ENCODE results near the gene VAPA.
A peak's percentile ranks its signal among the peaks of the same experiment; 100 is the strongest.
"Not testable (repeated sequence)": the region's sequence is repeated elsewhere in the genome, so short reads cannot be mapped to it uniquely, and the experiment has no call there.

The VAPA gene

GRCh38 chr18:9900699-9901098, 13.1 kb upstream of the VAPA start:
- Mint-ChIP-seq H3K27ac (no peak overlapping the region), H3K9me3 (ENCODE audit: low read depth) (no peaks in the 10 kb centered on the region), H3K4me1 (ENCODE audit: low read depth) (peaks cover 2% of the 10 kb centered on the region), H3K36me3 (peaks cover 4% of the 10 kb centered on the region), H3K27me3 (peaks cover 5% of the 10 kb centered on the region), H3K4me3 (no peak overlapping the region)

GRCh38 chr18:9901377-9901776, 12.4 kb upstream of the VAPA start:
- peaks cover 6% of the 10 kb centered on the region for H3K27me3 Mint-ChIP-seq
- H3K4me3 Mint-ChIP-seq = no peak overlapping the region
- H3K36me3 Mint-ChIP-seq = peaks cover 4% of the 10 kb centered on the region
- H3K9me3 Mint-ChIP-seq (ENCODE audit: low read depth) = no peaks in the 10 kb centered on the region
- peaks cover 2% of the 10 kb centered on the region for H3K4me1 Mint-ChIP-seq (ENCODE audit: low read depth)
- no peak overlapping the region for H3K27ac Mint-ChIP-seq

GRCh38 chr18:9902264-9902663, 11.6 kb upstream of the VAPA start:
- not testable (repeated sequence) for H3K4me3 Mint-ChIP-seq; H3K36me3 Mint-ChIP-seq; H3K9me3 Mint-ChIP-seq (ENCODE audit: low read depth); H3K27ac Mint-ChIP-seq; H3K27me3 Mint-ChIP-seq; H3K4me1 Mint-ChIP-seq (ENCODE audit: low read depth)

- no peak overlapping the region for H3K4me3 Mint-ChIP-seq
- peaks cover 4% of the 10 kb centered on the region for H3K36me3 Mint-ChIP-seq
- H3K4me1 Mint-ChIP-seq (ENCODE audit: low read depth) = peaks cover 2% of the 10 kb centered on the region
- no peaks in the 10 kb centered on the region for H3K9me3 Mint-ChIP-seq (ENCODE audit: low read depth)
- H3K27me3 Mint-ChIP-seq = peaks cover 6% of the 10 kb centered on the region
- no peak overlapping the region for H3K27ac Mint-ChIP-seq
These were observed 11.0 kb upstream of the VAPA start for GRCh38 chr18:9902832-9903231.

- peaks cover 6% of the 10 kb centered on the region for H3K27me3 Mint-ChIP-seq
- no peak overlapping the region for H3K4me3 Mint-ChIP-seq
- peaks cover 3% of the 10 kb centered on the region for H3K36me3 Mint-ChIP-seq
- H3K9me3 Mint-ChIP-seq (ENCODE audit: low read depth) = no peaks in the 10 kb centered on the region
- H3K27ac Mint-ChIP-seq = no peak overlapping the region
- H3K4me1 Mint-ChIP-seq (ENCODE audit: low read depth) = no peaks in the 10 kb centered on the region
These were observed 8.4 kb upstream of the VAPA start for GRCh38 chr18:9905401-9905922.

- Mint-ChIP-seq H3K27ac (no peak overlapping the region), H3K27me3 (peaks cover 6% of the 10 kb centered on the region), H3K9me3 (ENCODE audit: low read depth) (no peaks in the 10 kb centered on the region), H3K36me3 (peaks cover 2% of the 10 kb centered on the region), H3K4me1 (ENCODE audit: low read depth) (no peaks in the 10 kb centered on the region), H3K4me3 (no peak overlapping the region)
These were observed 7.3 kb upstream of the VAPA start for GRCh38 chr18:9906481-9906880.

GRCh38 chr18:9907867-9908266, 5.9 kb upstream of the VAPA start:
- peaks cover under 1% of the 10 kb centered on the region for H3K4me1 Mint-ChIP-seq (ENCODE audit: low read depth)
- H3K9me3 Mint-ChIP-seq (ENCODE audit: low read depth) = no peaks in the 10 kb centered on the region
- H3K27ac Mint-ChIP-seq = no peak overlapping the region
- H3K4me3 Mint-ChIP-seq = no peak overlapping the region
- no peaks in the 10 kb centered on the region for H3K36me3 Mint-ChIP-seq
- peaks cover 5% of the 10 kb centered on the region for H3K27me3 Mint-ChIP-seq

- Mint-ChIP-seq H3K27me3 (peaks cover 1% of the 10 kb centered on the region), H3K4me3 (no peak overlapping the region), H3K9me3 (ENCODE audit: low read depth) (no peaks in the 10 kb centered on the region), H3K27ac (no peak overlapping the region), H3K4me1 (ENCODE audit: low read depth) (peaks cover 10% of the 10 kb centered on the region), H3K36me3 (no peaks in the 10 kb centered on the region)
These were observed 3.7 kb upstream of the VAPA start for GRCh38 chr18:9910071-9910470.

GRCh38 chr18:9910661-9911060, 3.2 kb upstream of the VAPA start:
- peaks cover 15% of the 10 kb centered on the region for H3K4me1 Mint-ChIP-seq (ENCODE audit: low read depth)
- H3K9me3 Mint-ChIP-seq (ENCODE audit: low read depth) = no peaks in the 10 kb centered on the region
- H3K27ac Mint-ChIP-seq = no peak overlapping the region
- H3K4me3 Mint-ChIP-seq = no peak overlapping the region
- H3K36me3 Mint-ChIP-seq = no peaks in the 10 kb centered on the region
- peaks cover 1% of the 10 kb centered on the region for H3K27me3 Mint-ChIP-seq

- Mint-ChIP-seq H3K27ac (no peak overlapping the region), H3K4me3 (no peak overlapping the region), H3K9me3 (ENCODE audit: low read depth) (no peaks in the 10 kb centered on the region), H3K27me3 (no peaks in the 10 kb centered on the region), H3K4me1 (ENCODE audit: low read depth) (peaks cover 21% of the 10 kb centered on the region), H3K36me3 (no peaks in the 10 kb centered on the region)
These were observed 2.6 kb upstream of the VAPA start for GRCh38 chr18:9911226-9911625.

GRCh38 chr18:9912285-9912684, 1.5 kb upstream of the VAPA start:
- H3K27ac Mint-ChIP-seq; H3K9me3 Mint-ChIP-seq (ENCODE audit: low read depth); H3K4me3 Mint-ChIP-seq; H3K36me3 Mint-ChIP-seq; H3K27me3 Mint-ChIP-seq: not testable (repeated sequence)
- H3K4me1 Mint-ChIP-seq (ENCODE audit: low read depth) = peaks cover 28% of the 10 kb centered on the region

- no peaks in the 10 kb centered on the region for H3K9me3 Mint-ChIP-seq (ENCODE audit: low read depth)
- peak overlapping the region; percentile 94 for H3K27ac Mint-ChIP-seq
- H3K4me3 Mint-ChIP-seq = peak overlapping the region; percentile 91
- H3K4me1 Mint-ChIP-seq (ENCODE audit: low read depth) = peaks cover 28% of the 10 kb centered on the region
- H3K36me3 Mint-ChIP-seq = no peaks in the 10 kb centered on the region
- H3K27me3 Mint-ChIP-seq = no peaks in the 10 kb centered on the region
These were observed 678 bp upstream of the VAPA start for GRCh38 chr18:9913151-9913525.

GRCh38 chr18:9914334-9914583, 443 bp downstream of the VAPA start:
- Mint-ChIP-seq H3K4me1 (ENCODE audit: low read depth) (peaks cover 28% of the 10 kb centered on the region), H3K27ac (no peak overlapping the region), H3K9me3 (ENCODE audit: low read depth) (no peaks in the 10 kb centered on the region), H3K27me3 (no peaks in the 10 kb centered on the region), H3K36me3 (no peaks in the 10 kb centered on the region), H3K4me3 (peak overlapping the region; percentile 91)

GRCh38 chr18:9914584-9915290, 921 bp downstream of the VAPA start:
- Mint-ChIP-seq H3K4me1 (ENCODE audit: low read depth) (peaks cover 28% of the 10 kb centered on the region), H3K36me3 (no peaks in the 10 kb centered on the region), H3K27ac (peak overlapping the region; percentile 91), H3K9me3 (ENCODE audit: low read depth) (no peaks in the 10 kb centered on the region), H3K4me3 (peak overlapping the region; percentile 97), H3K27me3 (no peaks in the 10 kb centered on the region)

- peak overlapping the region; percentile 91 for H3K27ac Mint-ChIP-seq
- H3K36me3 Mint-ChIP-seq = no peaks in the 10 kb centered on the region
- H3K9me3 Mint-ChIP-seq (ENCODE audit: low read depth) = no peaks in the 10 kb centered on the region
- no peaks in the 10 kb centered on the region for H3K27me3 Mint-ChIP-seq
- peaks cover 28% of the 10 kb centered on the region for H3K4me1 Mint-ChIP-seq (ENCODE audit: low read depth)
- peak overlapping the region; percentile 97 for H3K4me3 Mint-ChIP-seq
These were observed 1.7 kb downstream of the VAPA start for GRCh38 chr18:9915291-9916076.

All from activated naive CD8-positive, alpha-beta T cell (primary cell).